Activated CD8-positive, alpha-beta memory T cell treated with anti-CD3 and anti-CD28 coated beads for 4 hours (primary cell): ENCODE data around the gene APLP2.
"Not testable (repeated sequence)": the region's sequence is repeated elsewhere in the genome, so short reads cannot be mapped to it uniquely, and the experiment has no call there.

ENCODE experiments used
- DNase-seq, 2 donors: peaks; one replicate each; pipeline ENCODE4 v3.0.0-alpha.2; 2020; ENCODE audit warnings: low read depth in 2 of 2

Gene APLP2

DNA sequence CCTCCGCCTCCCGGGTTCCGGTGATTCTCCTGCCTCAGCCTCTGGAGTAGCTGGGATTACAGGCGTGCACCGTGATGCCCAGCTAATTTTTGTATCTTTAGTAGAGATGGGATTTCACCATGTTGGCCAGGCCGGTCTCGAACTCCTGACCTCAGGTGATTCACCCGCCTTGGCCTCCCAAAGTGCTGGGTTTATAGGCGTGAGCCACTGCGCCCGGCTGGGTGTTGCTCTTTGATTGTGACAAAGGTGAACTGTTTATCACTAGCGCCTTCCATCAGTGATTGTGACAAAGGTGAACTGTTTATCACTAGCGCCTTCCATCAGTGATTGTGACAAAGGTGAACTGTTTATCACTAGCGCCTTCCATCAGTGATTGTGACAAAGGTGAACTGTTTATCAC lies 123.9 kb downstream of the APLP2 start:
- not testable (repeated sequence) for DNase-seq
